Psoas muscle (tissue), 8 donors: ENCODE data around the gene DNAJB8. TPM values are rescaled to one million over a fixed set of nuclear protein-coding genes. Genes with fewer than 3 reads are reported as not detected.

Experiments
- ATAC-seq, 4 donors: fragments of 200-7000 bp; cut with Tn5 transposase; one replicate each; pipeline ENCODE4 v1.9.1; 2020; ENCODE audit warnings: moderate library complexity in 3 of 4, mild to moderate bottlenecking in 2 of 4
- DNase-seq, 2 donors: peaks; one replicate each; pipeline ENCODE4 v3.0.0-alpha.2; 2020
- H3K27ac ChIP-seq: fragments of 200-600 bp; one replicate; pipeline ENCODE4 v1.8.0; 2022
- H3K27me3 ChIP-seq, 3 donors: fragments of 200-600 bp in 1 of 3; one replicate each; pipeline versions ENCODE4 v1.6.1 to v1.8.0; 2013 to 2022; ENCODE audit warnings: low read length in 2 of 3, mild to moderate bottlenecking in 2 of 3, moderate library complexity in 1 of 3; ENCODE audit not compliant: insufficient read depth in 3 of 3
- H3K36me3 ChIP-seq, 2 donors: fragments of 200-600 bp in 1 of 2; one replicate each; pipeline versions ENCODE4 v1.6.1 to v1.8.0; 2013 to 2022; ENCODE audit warnings: low read depth in 1 of 2, mild to moderate bottlenecking in 1 of 2, moderate library complexity in 1 of 2; ENCODE audit not compliant: insufficient read depth in 1 of 2
- H3K4me1 ChIP-seq: fragments of 200-600 bp; one replicate; pipeline ENCODE4 v1.8.0; 2022
- H3K4me3 ChIP-seq: fragments of 200-600 bp; one replicate; pipeline ENCODE4 v1.8.0; 2022; ENCODE audit warnings: mild to moderate bottlenecking
- H3K9me3 ChIP-seq: fragments of 200-600 bp; one replicate; pipeline ENCODE4 v1.8.0; 2022
- CTCF ChIP-seq: fragments of 200-600 bp; IDR thresholded peaks from one replicate; pipeline ENCODE4 v1.8.0; 2022; ENCODE audit warnings: antibody characterized with exemption
- WGBS, 3 donors: extraction: QIAGEN DNeasy Blood & Tissue Kit; methylation state at CpG; one replicate each; pipeline versions ENCODE4 v1.1.6 to v1.1.7; 2013; 5-methylcytosine and 5-hydroxymethylcytosine counted together
- intact Hi-C, 2 donors: fragments of 100-400 bp; cut with DNase I; formaldehyde crosslinking; loops; one replicate each; pipeline versions ENCODE4 v1.11.0 to v1.14.2; 2022
- polyA plus RNA-seq, 3 donors: library from polyadenylated mRNA; stranded (reverse); fragments of 200-250 nt; gene quantifications; one replicate each; pipeline ENCODE4 v1.2.3, GENCODE V29; 2013
- total RNA-seq, 4 donors: library from RNA; stranded (reverse); fragmentation: NEBNext Ultra II Directional in 2 of 4; extraction: Animal tissue kit (Norgen Biotek cat#: 25700) in 2 of 4; gene quantifications; one replicate each; pipeline versions ENCODE4 v1.2.1 to v1.2.4, GENCODE V29; 2021 to 2023
- donor health status: healthy with polysubstance abuse.
- donor health status: DM: no; HTN: no; CAD: no; lungs with moderate emphysema.
- donor health status: Bipolar disorder and iron deficiency.
- donor health status: healthy.
- donor health status: DM: yes; HTN: yes; CAD: no.
- donor health status: DM: no; HTN: no; CAD: no.
- donor health status: DM: no; HTN: no; CAD: no.
- donor health status: DM: yes; HTN: yes; CAD: no.

Gene DNAJB8
- total and polyA plus RNA-seq, 7 donors = not detected

- Histone ChIP-seq H3K27ac (no peak overlapping the region), H3K27me3 (peaks cover 0 to 16% (median 0%) of the 10 kb centered on the region in 3 donors), H3K36me3 (no peaks in the 10 kb centered on the region), H3K9me3 (no peaks in the 10 kb centered on the region), H3K4me3 (no peak overlapping the region), H3K4me1 (no peaks in the 10 kb centered on the region)
- DNase-seq (no peak), ATAC-seq (no peak)
- 79 to 87% (median 83%) methylated on average over 17 of the region's 17 CpGs for WGBS, 3 donors
- TF ChIP-seq CTCF = no peak
- intact Hi-C loops = no loop called here
Measured at GRCh38 chr3:128468285-128468790, 1.6 kb upstream of the DNAJB8 start.

DNA sequence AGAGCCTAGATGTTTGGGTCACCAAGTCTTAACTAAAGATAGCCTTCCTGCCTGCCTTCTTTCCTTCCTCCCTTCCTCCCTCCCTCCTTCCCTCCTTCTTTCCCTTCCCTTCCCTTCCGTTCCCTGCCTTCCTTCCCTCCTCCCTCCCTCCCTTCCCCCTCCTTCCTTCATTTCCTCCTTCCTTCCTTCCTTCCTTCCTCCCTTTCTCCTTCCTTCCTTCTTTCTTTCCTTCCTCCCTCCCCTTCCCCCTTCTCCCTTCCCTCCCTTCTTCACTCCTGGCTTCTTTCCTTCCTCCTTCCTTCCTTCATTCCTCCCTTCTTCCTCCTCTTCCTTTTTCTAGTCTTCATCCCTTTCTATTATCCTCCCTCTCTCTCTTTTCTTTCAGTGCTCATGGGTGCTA lies 2.0 kb downstream of the DNAJB8 start:
- ATAC-seq = no peak
- Histone ChIP-seq H3K36me3 (no peaks in the 10 kb centered on the region), H3K9me3 (no peaks in the 10 kb centered on the region), H3K27ac (no peak overlapping the region), H3K4me1 (no peaks in the 10 kb centered on the region), H3K4me3 (no peak overlapping the region), H3K27me3 (peaks cover 0 to 11% (median 0%) of the 10 kb centered on the region in 3 donors)
- WGBS, 3 donors = 7 to 33% (median 22%) methylated on average over 1 of the region's 1 CpG
- TF ChIP-seq CTCF = no peak
- no peak for DNase-seq
- intact Hi-C loops = no loop called here

GRCh38 chr3:128464188-128464587 lies 2.5 kb downstream of the DNAJB8 start:
- WGBS, 3 donors = 43 to 60% (median 46%) methylated on average over 7 of the region's 7 CpGs
- Histone ChIP-seq H3K36me3 (no peaks in the 10 kb centered on the region), H3K4me1 (no peaks in the 10 kb centered on the region), H3K27ac (no peak overlapping the region), H3K27me3 (peaks cover 0 to 11% (median 0%) of the 10 kb centered on the region in 3 donors), H3K4me3 (no peak overlapping the region), H3K9me3 (no peaks in the 10 kb centered on the region)
- ATAC-seq (no peak), DNase-seq (no peak)
- intact Hi-C loops = no loop called here
- TF ChIP-seq CTCF = peak; percentile 30

DNA sequence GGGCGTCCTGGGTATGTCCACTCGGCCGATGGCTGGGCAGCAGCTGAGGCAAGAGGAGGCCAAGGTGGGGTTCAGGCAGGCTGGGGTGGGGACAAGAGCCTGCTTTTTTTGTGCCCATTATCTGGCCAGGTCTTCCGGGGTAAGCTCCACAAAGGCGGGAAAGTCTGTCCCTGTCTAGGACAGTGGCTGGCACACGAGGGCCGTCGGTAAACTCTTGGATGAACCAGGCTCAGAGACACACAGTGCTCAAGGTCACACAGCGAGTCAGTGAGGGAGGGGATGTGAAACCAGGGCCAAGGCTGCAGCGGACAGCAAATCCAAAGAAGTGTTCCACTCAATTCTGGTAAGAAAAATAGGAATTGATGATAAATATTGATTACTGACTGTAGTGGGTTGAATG lies 2.9 kb downstream of the DNAJB8 start:
- H3K27me3 ChIP-seq = peaks cover 0 to 11% (median 0%) of the 10 kb centered on the region in 3 donors
- no peaks in the 10 kb centered on the region for H3K4me1 ChIP-seq
- no peak for ATAC-seq
- TF ChIP-seq CTCF = no peak
- H3K4me3 ChIP-seq = no peak overlapping the region
- H3K36me3 ChIP-seq = no peaks in the 10 kb centered on the region
- intact Hi-C loops = no loop called here
- 83 to 87% (median 83%) methylated on average over 10 of the region's 10 CpGs for WGBS, 3 donors
- no peak overlapping the region for H3K27ac ChIP-seq
- H3K9me3 ChIP-seq = no peaks in the 10 kb centered on the region
- DNase-seq = no peak

DNA sequence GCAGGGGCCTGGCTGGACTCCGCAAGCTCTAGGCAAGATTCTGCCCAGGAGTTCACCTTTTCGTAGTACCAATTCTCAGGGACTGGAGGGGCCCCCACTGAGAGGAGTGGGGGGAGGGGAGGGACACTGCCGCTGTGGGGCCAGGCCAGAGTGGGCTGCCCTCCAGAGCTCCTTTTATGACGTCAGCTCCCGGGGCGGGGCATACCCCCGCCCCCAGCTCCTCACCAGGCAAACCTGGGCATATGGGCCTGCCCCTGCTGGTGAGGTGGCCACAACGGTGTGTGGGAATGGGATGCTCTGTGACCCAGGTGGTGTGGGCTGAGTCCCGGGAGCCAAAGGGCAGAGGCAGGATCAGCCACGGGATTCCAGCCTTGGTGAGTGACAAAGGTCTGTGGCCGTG lies 3.3 kb downstream of the DNAJB8 start:
- no peak for TF ChIP-seq CTCF
- WGBS, 3 donors = 61 to 69% (median 65%) methylated on average over 11 of the region's 11 CpGs

More for the DNA sequence above, 3.3 kb downstream of the DNAJB8 start:
- no peak for ATAC-seq
- Histone ChIP-seq H3K27ac (no peak overlapping the region), H3K4me3 (no peak overlapping the region), H3K27me3 (peaks cover 0 to 11% (median 0%) of the 10 kb centered on the region in 3 donors), H3K9me3 (no peaks in the 10 kb centered on the region), H3K4me1 (no peaks in the 10 kb centered on the region), H3K36me3 (no peaks in the 10 kb centered on the region)
- DNase-seq = no peak
- intact Hi-C loops = no loop called here
